ENCODE results near the gene SLC12A7. TPM values are rescaled to one million over a fixed set of nuclear protein-coding genes. Genes with fewer than 3 reads are reported as not detected.

The SLC12A7 gene
- total RNA-seq, 1 experiment from 2014 or later = 30.8 TPM

DNA sequence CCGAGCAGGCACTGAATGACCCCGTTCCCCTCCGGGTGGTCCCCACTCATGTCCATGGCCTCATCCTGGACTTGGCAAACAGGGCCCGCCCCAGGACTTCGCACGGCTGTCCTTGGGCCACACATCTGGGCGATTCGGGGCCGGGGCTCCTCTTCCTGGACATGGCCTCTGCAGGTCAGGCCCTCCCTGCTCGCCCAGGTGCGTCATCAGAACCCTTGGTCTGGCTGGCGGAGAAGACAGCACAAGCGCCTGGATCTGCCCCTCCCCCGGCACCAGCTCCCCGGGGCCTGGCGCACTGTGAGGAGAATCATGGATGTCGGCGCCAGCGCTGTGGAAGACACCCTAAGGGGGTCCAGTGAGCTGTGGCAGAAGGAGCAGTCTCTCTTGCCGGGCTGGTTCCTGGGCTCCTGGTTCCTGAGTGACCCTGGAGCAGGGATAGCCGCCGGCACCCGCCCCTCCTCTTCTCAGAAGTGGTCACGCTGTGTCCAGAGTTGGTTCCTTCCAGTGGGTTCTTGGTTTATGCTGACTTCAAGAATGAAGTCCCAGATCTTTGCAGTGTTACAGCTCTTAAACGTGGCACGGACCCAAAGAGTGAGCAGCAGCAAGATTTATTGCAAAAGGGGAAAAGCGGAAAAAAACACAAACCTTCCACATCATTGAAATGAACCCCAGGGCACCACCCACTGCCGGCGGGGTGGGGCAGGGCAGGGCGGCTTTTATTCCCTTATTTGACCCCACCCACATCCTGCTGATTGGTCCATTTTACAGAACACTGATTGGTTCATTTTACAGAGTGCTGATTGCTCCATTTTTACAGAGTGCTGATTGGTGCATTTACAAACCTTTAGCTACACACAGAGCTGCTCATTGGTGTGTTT, 25.9 kb upstream of the SLC12A7 start:
- H4K91ac ChIP-seq (ENCODE audit: insufficient read length, low read depth, low read length) = no peak overlapping the region
- H2BK5ac ChIP-seq (ENCODE audit: insufficient read length, low read length) = no peak overlapping the region
- H3K23ac ChIP-seq (ENCODE audit: insufficient read length, low read depth, low read length) = no peak overlapping the region
- no peak for TF ChIP-seq CTCF (conservative IDR thresholded peaks at IDR 0.05)
- H4K5ac ChIP-seq (ENCODE audit: insufficient read length, low read depth, low read length) = no peak overlapping the region
- H3K18ac ChIP-seq (ENCODE audit: insufficient read length, low read depth, low read length) = no peak overlapping the region
- Mint-ChIP-seq H3K9me3 (peaks cover 0 to 4% of the 10 kb centered on the region in 2 experiments; a peak in 2 of 5 replicates), H3K4me3 (no peak overlapping the region; a peak in 1 of 5 replicates), H3K27me3 (ENCODE audit: low read depth) (peaks cover 4% of the 10 kb centered on the region), H3K36me3 (ENCODE audit: insufficient read depth in 1 of 3, low read depth in 3 of 3) (no peaks in the 10 kb centered on the region), H3K27ac (no peak overlapping the region), H3K4me1 (peaks cover 8 to 52% of the 10 kb centered on the region in 2 experiments)
- H3K14ac ChIP-seq (ENCODE audit: insufficient read depth, low read length) = no peak overlapping the region
- H4K20me1 ChIP-seq (ENCODE audit: control insufficient read depth, insufficient read depth, insufficient read length) = peaks cover under 1% of the 10 kb centered on the region
- H3K23me2 ChIP-seq (ENCODE audit: insufficient read length, low read depth, low read length, poor library complexity, severe bottlenecking) = no peaks in the 10 kb centered on the region
- no peaks in the 10 kb centered on the region for H3K79me2 ChIP-seq (ENCODE audit: insufficient read depth, low read length)
- whole genome bisulfite sequencing (ENCODE audit: extremely low coverage, insufficient read length, low lambda C conversion rate) = no CpG with 5 or more reads among the region's 30 CpGs
- no peak for DNase-seq
- H3K56ac ChIP-seq (ENCODE audit: insufficient read length, low read depth, low read length) = no peak overlapping the region
- no peak overlapping the region for H2AFZ ChIP-seq (ENCODE audit: low read length)
- no peak overlapping the region for H3T11ph ChIP-seq (ENCODE audit: low read length)
- no peak overlapping the region for H2BK120ac ChIP-seq (ENCODE audit: low read depth, low read length, poor library complexity, severe bottlenecking)
- H2AK5ac ChIP-seq (ENCODE audit: insufficient read length, low read length) = no peak overlapping the region
- H2BK12ac ChIP-seq (ENCODE audit: insufficient read length, low read depth, low read length) = no peak overlapping the region
- H3K4me2 ChIP-seq (ENCODE audit: insufficient read depth, insufficient read length, low read length) = no peak overlapping the region
- no peak overlapping the region for H2BK20ac ChIP-seq (ENCODE audit: low read depth, low read length, poor library complexity, severe bottlenecking)
- no peak overlapping the region for H3K4ac ChIP-seq (ENCODE audit: low read depth, low read length)
- no peaks in the 10 kb centered on the region for H3K79me1 ChIP-seq (ENCODE audit: insufficient read depth, low read depth, low read length, poor library complexity, severe bottlenecking)
- H3K27ac ChIP-seq (ENCODE audit: insufficient read length, low read depth, low read length) = no peak overlapping the region
- no peak overlapping the region for H4K8ac ChIP-seq (replicated peaks; ENCODE audit: insufficient read length, low read depth, low read length)
- H3K27me3 ChIP-seq (ENCODE audit: insufficient read depth, low read length) = no peaks in the 10 kb centered on the region
- no peak overlapping the region for H2BK15ac ChIP-seq (ENCODE audit: low read depth, low read length)
- no peak overlapping the region for H3K9ac ChIP-seq (ENCODE audit: extremely low read depth, insufficient read length, low read length)
- no peaks in the 10 kb centered on the region; the same call in 1 of the 2 replicates for H3K4me1 ChIP-seq (ENCODE audit: insufficient read depth, low read length)
- H3K9me3 ChIP-seq (ENCODE audit: control insufficient read depth, low read depth, low read length) = no peaks in the 10 kb centered on the region

All from H9 (cell line).